KBM-7 (cell line): ENCODE data around the gene KRTAP10-7.
"Not testable (repeated sequence)": the region's sequence is repeated elsewhere in the genome, so short reads cannot be mapped to it uniquely, and the experiment has no call there.

ENCODE experiments used
- DNase-seq: peaks from one replicate; pipeline ENCODE4 v3.0.0-alpha.2; 2015
- in situ Hi-C: fragments of 300-500 bp; cut with MboI; formaldehyde crosslinking; loops from 2 replicates; pipeline ENCODE4 v1.14.3; 2020; ENCODE audit warnings: low sequenced_read_pairs, low pct_unique_long_range_greater_than_20kb, mixed read lengths

Gene KRTAP10-7

GRCh38 chr21:44601596-44602462, 1.4 kb downstream of the KRTAP10-7 start:
- no peak for DNase-seq
- in situ Hi-C loops, result no loop called here

- DNase-seq, result no peak
- in situ Hi-C loops, result no loop called here
Measured at GRCh38 chr21:44602463-44602850, 2.1 kb downstream of the KRTAP10-7 start.

DNA sequence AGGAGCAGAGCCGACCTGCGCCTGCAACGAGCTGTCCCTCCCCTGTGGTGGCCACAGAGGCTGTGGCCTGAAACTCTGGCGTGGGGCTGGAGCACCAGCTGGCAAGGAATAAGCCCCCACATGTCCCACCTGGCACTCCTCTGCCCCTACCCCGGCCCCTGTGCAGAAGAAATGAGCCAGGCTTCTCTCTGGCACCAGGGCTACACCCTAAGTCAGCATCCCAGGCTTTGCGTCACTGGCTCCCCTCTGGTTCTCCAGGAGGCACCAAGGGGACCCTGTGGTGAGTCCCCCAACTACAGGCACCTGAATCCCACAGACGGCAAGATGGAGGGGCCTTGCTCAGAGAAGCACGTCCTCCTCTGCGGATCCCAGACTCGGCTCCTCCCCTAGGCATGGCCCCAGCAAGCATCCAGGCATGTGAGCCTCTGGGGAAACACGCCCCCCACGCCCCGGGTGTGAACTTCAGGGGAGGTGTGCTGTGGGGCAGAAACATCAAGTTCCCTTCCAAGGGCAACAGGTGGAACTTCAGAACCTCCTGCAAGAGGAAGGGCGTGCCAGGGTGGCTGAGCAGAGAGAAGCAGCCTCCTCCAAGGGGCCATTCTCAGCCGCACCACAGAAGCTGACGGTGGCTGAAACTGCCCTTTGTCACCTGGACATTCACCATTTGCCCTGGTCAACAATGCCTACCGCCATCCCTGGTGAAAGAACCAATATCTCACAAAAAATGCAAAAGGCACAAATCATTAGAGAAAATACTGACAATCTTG, 2.9 kb downstream of the KRTAP10-7 start:
- in situ Hi-C loops, result no loop called here
- DNase-seq, result no peak

DNA sequence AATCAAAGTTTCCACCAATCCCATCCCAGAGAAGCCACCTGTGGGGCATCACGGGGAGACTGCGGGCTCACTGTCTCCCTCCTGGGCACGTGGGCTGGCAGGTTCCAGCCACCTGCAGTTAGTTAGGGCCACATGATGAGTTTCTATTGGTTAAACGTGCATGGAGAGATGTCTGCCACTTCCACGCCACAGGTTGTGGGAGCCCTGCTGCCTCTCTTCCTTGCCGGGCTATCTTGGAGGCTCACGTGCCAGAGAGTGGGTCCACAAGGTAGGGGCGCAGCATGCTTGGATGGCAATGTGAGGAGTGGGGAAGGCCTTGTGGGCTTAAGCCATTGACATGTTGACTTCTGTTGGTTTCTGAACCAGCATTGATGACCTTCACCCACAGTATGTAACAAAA, 3.5 kb downstream of the KRTAP10-7 start:
- in situ Hi-C loops, result no loop called here
- DNase-seq, result no peak

GRCh38 chr21:44606495-44606894, 6.1 kb downstream of the KRTAP10-7 start:
- in situ Hi-C loops, result no loop called here

DNA sequence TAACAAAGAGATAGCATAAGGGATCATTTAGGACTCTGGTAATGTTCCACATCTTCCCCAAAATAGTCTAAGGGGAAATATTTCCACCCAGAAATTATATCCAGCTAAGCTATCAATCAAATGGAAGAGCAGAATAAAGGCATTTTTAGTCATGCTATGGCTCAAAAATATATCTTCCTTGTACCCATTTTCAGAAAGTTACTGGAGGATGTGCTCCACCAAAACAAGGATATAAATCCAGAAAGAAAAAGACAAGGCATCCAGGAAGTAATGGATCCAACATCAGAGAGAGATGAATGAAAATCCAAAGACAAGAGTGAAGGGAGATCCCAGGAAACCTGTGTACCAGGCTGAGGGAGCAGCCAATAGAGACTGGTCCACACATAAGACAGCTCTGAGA, 8.8 kb downstream of the KRTAP10-7 start:
- DNase-seq, result no peak
- in situ Hi-C loops, result no loop called here

More at GRCh38 chr21:44606495-44606894, 6.1 kb downstream of the KRTAP10-7 start:
- no peak for DNase-seq

- in situ Hi-C loops, DNase-seq: not testable (repeated sequence)
Measured at GRCh38 chr21:44610157-44610843, 9.9 kb downstream of the KRTAP10-7 start.

GRCh38 chr21:44611551-44611950, 11.2 kb downstream of the KRTAP10-7 start:
- DNase-seq, result no peak
- in situ Hi-C loops, result no loop called here

GRCh38 chr21:44612029-44612486, 11.7 kb downstream of the KRTAP10-7 start, which contains the start of gene KRTAP10-8:
Gene KRTAP10-8, plus strand, starts transcription at chr21:44612079. Its CDS starts 22 bp downstream, at chr21:44612101.
- in situ Hi-C loops, result no loop called here
- DNase-seq, result no peak

DNA sequence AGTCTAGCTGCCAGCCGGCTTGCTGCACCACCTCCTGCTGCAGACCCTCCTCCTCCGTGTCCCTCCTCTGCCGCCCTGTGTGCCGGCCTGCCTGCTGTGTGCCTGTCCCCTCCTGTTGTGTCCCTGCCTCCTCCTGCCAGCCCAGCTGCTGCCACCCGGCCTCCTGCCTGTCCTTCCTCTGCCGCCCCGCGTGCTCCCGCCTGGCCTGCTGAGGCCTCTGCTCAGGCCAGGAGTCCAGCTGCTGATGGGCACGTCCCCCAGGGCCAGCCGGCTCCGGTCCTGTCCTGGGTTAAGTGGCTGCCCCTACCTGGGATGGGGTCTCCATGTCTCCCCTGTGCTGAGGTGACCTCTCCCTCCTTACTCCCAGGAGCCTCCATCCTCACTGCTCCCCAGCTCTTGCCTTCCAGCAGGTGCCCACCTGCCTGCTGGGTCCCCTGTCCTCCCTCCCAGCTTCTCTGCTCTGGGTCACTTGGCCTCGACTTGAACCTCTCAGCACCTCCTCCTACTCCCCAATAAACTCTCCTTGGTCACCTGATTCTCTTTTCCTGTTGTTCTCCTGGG, 12.4 kb downstream of the KRTAP10-7 start:
- in situ Hi-C loops, result no loop called here
- no peak for DNase-seq

- no peak for DNase-seq
- in situ Hi-C loops, result no loop called here
Measured at GRCh38 chr21:44613386-44614155, 13.2 kb downstream of the KRTAP10-7 start.

GRCh38 chr21:44614161-44614631, 13.8 kb downstream of the KRTAP10-7 start:
- DNase-seq, result no peak
- in situ Hi-C loops, result no loop called here

GRCh38 chr21:44614961-44615391, 14.6 kb downstream of the KRTAP10-7 start:
- in situ Hi-C loops, result no loop called here

GRCh38 chr21:44615466-44615865, 15.1 kb downstream of the KRTAP10-7 start:
- in situ Hi-C loops, result no loop called here
- DNase-seq, result no peak

More at GRCh38 chr21:44614961-44615391, 14.6 kb downstream of the KRTAP10-7 start:
- DNase-seq, result no peak

- DNase-seq, result no peak
- in situ Hi-C loops, result no loop called here
Measured at GRCh38 chr21:44615911-44616590, 15.7 kb downstream of the KRTAP10-7 start.

- no peak for DNase-seq
- in situ Hi-C loops, result no loop called here
Measured at GRCh38 chr21:44616591-44616926, 16.2 kb downstream of the KRTAP10-7 start.

GRCh38 chr21:44617071-44617501, 16.7 kb downstream of the KRTAP10-7 start:
- in situ Hi-C loops, result no loop called here
- no peak for DNase-seq

DNA sequence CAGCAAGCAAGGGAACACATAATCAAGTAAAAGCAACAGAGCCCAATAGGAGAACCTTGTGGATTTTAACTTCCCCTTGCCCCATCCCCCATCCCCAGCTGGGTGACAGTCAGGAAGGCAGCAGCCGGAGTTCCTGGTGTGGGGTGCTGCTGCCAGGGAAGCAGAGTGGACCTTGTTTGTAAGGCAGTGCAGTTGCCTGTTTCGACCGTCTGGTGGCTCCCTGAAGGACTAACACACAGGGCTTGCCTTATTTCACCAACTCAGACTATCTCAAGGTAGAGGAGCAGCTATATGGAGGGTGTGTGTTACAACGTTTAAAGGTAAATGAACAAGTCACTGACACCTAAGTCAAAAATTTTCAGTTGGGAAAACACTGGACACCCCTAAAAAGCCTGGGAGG, 18.1 kb downstream of the KRTAP10-7 start:
- in situ Hi-C loops, result no loop called here
- no peak for DNase-seq
